Neutrophil (primary cell): ENCODE data around the gene KREMEN1.

Experiments used
- H3K27ac ChIP-seq: fragments of 200-600 bp; sonication (generic); 2 replicates; pipeline ENCODE4 v1.5.1; 2016; ENCODE audit warnings: mild to moderate bottlenecking, moderate library complexity
- H3K27me3 ChIP-seq: fragments of 200-600 bp; sonication (generic); 2 replicates; pipeline ENCODE4 v1.6.0; 2016; ENCODE audit warnings: mild to moderate bottlenecking
- H3K36me3 ChIP-seq: fragments of 200-600 bp; sonication (generic); 2 replicates; pipeline ENCODE4 v1.5.1; 2017
- H3K4me1 ChIP-seq, 2 experiments: fragments of 200-600 bp in 1 of 2; sonication (generic) in 1 of 2; 1 replicate in 1 of 2; 2 replicates in 1 of 2; pipeline versions ENCODE4 v1.5.1 to v1.6.1; 2013 to 2016; ENCODE audit warnings: low read depth in 1 of 2, low read length in 1 of 2, mild to moderate bottlenecking in 1 of 2, moderate library complexity in 1 of 2; ENCODE audit not compliant: control insufficient read depth in 1 of 2, insufficient read depth in 1 of 2
- H3K4me3 ChIP-seq, 2 experiments: fragments of 200-600 bp in 1 of 2; sonication (generic) in 1 of 2; 1 replicate in 1 of 2; 2 replicates in 1 of 2; pipeline ENCODE4 v1.5.1; 2013 to 2016; ENCODE audit warnings: low read depth in 1 of 2, low read length in 1 of 2, mild to moderate bottlenecking in 1 of 2, moderate library complexity in 1 of 2
- H3K9me3 ChIP-seq: fragments of 200-600 bp; sonication (generic); 2 replicates; pipeline ENCODE4 v1.5.1; 2016
- TF ChIP-seq, protein P1 (sequence below): fragments of 200-600 bp; sonication (generic); IDR thresholded peaks from 2 replicates; pipeline ENCODE4 v1.5.1; 2016; ENCODE audit warnings: antibody characterized with exemption

Gene KREMEN1

DNA sequence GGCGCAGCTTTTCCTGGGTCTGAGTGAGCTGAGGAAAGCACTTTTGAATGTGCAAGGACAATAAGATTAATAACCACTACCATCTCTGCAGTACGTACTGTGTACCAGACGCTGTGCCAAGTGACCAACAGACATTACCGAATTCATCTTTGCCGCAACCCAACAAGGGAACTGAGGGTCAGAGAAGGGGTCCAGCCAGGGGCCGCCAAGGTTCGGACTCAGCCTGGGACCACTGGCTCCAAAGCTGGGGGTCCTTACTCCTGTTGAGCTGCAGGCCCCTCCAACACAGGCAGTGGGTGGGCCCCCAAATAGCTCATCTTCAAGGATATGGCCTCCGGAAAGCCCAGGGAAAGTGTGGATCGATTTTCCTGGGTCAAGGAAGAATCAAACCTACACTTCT, 77.9 kb downstream of the KREMEN1 start:
- Histone ChIP-seq H3K4me3 (no peak overlapping the region), H3K27me3 (peaks cover 13% of the 10 kb centered on the region), H3K36me3 (no peaks in the 10 kb centered on the region), H3K27ac (no peak overlapping the region), H3K9me3 (no peaks in the 10 kb centered on the region), H3K4me1 (peaks cover 26 to 27% of the 10 kb centered on the region in 2 experiments)
- TF ChIP-seq, protein P1, sequence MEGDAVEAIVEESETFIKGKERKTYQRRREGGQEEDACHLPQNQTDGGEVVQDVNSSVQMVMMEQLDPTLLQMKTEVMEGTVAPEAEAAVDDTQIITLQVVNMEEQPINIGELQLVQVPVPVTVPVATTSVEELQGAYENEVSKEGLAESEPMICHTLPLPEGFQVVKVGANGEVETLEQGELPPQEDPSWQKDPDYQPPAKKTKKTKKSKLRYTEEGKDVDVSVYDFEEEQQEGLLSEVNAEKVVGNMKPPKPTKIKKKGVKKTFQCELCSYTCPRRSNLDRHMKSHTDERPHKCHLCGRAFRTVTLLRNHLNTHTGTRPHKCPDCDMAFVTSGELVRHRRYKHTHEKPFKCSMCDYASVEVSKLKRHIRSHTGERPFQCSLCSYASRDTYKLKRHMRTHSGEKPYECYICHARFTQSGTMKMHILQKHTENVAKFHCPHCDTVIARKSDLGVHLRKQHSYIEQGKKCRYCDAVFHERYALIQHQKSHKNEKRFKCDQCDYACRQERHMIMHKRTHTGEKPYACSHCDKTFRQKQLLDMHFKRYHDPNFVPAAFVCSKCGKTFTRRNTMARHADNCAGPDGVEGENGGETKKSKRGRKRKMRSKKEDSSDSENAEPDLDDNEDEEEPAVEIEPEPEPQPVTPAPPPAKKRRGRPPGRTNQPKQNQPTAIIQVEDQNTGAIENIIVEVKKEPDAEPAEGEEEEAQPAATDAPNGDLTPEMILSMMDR = no peak

DNA sequence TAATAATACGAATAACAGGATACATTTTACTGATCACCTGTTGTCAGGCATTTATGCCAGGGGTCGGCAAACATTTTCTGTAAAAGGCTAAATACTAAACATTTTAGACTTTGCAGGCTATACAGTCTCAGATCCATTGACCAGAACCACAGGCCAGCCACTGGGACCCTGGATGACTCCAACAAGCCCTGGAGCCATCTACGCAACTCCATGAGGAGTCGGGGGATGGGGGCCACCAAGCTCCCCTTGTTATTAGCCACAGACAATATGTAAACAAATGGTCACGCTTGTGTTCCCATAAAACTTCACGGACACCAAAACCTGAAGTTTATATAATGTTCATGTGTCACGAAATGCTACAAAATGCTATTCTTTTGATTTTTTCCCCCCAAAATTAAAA, 78.5 kb downstream of the KREMEN1 start:
- H3K4me1 ChIP-seq = peaks cover 26 to 27% of the 10 kb centered on the region in 2 experiments
- H3K4me3 ChIP-seq = no peak overlapping the region
- TF ChIP-seq, protein P1 = no peak
- H3K9me3 ChIP-seq = no peaks in the 10 kb centered on the region
- no peak overlapping the region for H3K27ac ChIP-seq
- no peaks in the 10 kb centered on the region for H3K36me3 ChIP-seq
- peaks cover 13% of the 10 kb centered on the region for H3K27me3 ChIP-seq

DNA sequence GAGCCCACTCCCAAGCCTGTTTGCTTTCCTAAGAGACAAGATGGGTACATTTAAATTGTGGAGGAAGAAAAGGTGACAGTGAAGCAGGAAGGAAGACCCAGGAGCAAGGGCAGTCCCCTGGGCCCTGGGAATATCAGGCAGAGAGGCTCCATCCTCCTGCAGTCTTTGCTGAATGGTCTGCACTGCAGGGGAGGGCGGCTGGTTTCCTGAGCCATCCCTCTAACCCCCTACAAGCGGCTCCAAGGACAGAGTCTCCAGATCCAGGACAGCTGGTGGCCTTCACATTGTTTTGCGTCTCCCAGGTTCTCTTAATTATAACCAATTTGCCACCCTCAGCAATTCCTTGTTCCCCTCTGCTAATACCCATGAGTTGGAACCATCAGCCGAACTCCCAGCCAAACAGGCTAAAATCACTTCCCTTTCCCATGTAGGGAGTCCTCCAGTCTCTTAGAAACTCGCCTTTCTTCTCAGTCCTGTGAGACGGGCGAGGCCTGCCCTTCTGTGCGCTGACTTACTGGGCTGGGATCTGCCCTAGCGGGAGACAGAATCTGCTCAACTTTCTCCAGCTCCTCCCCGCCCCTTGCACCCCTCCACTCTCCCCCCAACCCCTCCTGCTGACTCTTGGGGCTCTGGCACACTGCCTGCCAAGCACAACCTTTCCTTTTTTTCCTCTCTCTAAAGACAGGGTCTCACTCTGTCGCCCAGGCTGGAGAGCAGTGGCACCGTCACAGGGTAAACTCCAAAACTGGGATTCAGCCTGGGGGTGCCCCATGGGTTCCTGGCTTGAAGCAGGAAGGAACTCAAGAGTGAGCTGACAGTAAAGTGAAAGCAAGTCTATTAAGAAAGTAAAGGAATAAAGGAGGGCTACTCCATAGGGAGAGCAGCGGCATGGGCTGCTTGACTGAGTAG, 79.5 kb downstream of the KREMEN1 start:
- peak overlapping the region; percentile 33 to 39 for H3K4me3 ChIP-seq
- peak overlapping the region; percentile 51 for H3K27ac ChIP-seq
- H3K9me3 ChIP-seq = no peaks in the 10 kb centered on the region
- H3K4me1 ChIP-seq = peaks cover 26 to 27% of the 10 kb centered on the region in 2 experiments
- no peaks in the 10 kb centered on the region for H3K36me3 ChIP-seq
- H3K27me3 ChIP-seq = peaks cover 13% of the 10 kb centered on the region
- TF ChIP-seq, protein P1 = no peak

DNA sequence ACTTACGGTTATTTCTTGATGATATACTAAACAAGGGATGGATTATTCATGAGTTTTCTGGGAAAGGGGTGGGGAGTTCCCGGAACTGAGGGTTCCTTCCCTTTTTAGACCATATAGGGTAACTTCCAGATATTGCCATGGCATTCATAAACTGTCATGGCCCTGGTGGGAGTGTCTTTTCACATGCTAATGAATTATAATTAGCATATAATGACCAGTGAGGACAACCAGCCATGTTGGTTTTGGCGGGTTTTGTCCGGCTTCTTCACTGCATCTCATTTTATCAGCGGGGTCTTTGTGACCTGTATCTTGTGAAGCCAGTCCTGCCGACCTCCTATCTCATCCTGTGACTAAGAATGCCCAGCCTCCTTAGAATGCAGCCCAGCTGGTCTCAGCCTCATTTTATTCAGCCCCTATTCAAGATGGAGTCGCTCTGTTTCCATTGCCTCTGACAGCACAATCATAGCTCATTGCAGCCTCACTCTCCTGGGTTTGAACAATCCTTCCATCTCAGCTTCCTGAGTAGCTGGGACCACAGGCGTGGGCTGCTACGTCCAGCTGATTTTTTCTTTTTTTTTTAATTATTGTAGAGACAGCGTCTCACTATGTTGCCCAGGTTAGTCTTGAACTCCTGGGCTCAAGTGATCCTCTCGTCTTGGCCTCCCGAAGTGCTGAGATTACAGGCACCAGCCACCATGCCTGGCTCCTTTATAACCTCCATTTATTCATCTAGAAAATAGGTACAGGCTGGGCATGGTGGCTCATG, 80.3 kb downstream of the KREMEN1 start:
- Histone ChIP-seq H3K9me3 (no peaks in the 10 kb centered on the region), H3K36me3 (no peaks in the 10 kb centered on the region), H3K27ac (peak overlapping the region; percentile 51), H3K4me3 (peak overlapping the region; percentile 33 to 39), H3K4me1 (peaks cover 26 to 27% of the 10 kb centered on the region in 2 experiments), H3K27me3 (peaks cover 13% of the 10 kb centered on the region)
- TF ChIP-seq, protein P1 = no peak

DNA sequence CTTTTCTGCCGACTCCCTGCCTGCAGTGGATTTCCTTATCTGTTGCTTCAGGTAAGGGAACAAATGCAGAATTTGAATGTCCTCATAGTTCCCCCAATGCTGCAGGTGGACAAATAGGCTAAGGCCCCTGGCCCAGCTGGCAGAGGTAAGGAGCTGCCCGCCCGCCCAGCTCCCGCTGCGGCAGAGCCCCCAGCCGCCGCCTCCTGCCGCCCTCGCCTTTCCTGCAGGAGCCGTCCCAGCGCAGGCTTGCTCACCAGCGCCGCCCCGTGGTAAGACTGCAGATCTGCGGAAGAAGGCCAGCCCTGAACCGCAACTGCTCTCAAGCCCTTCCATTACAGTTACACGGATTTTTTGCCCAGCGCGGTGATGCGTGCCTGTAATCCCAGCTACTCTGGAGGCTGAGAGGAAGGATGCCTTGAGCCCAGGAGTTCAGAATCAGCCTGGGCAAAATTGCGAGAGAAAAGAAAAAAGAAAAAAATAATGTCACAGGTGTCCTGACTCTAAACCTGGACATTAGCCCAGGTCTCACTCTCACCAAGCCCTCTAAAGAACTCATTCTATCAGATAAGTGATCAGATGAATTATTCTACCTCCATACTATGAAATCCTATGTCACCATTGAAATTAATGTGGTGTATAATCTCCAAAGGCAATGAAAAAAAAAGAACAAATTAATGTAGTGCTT, 81.7 kb downstream of the KREMEN1 start:
- H3K4me1 ChIP-seq = peaks cover 26 to 27% of the 10 kb centered on the region in 2 experiments
- no peaks in the 10 kb centered on the region for H3K36me3 ChIP-seq
- H3K9me3 ChIP-seq = no peaks in the 10 kb centered on the region
- no peak overlapping the region for H3K27ac ChIP-seq
- TF ChIP-seq, protein P1 = peak; percentile 88
- peak overlapping the region; percentile 19 to 24 for H3K4me3 ChIP-seq
- H3K27me3 ChIP-seq = peaks cover 13% of the 10 kb centered on the region
